MM.1S (cell line): Measurements from ENCODE around the gene LRRC8D.
"Not testable (repeated sequence)": the region's sequence is repeated elsewhere in the genome, so short reads cannot be mapped to it uniquely, and the experiment has no call there.

Experiments used
- CTCF ChIP-seq: fragments of 300-600 bp; sonication (generic); IDR thresholded peaks from 2 replicates; pipeline ENCODE4 v1.5.1; 2016; ENCODE audit warnings: antibody characterized with exemption, low read length, mixed read lengths
- EZH2phosphoT487 ChIP-seq: fragments of 300-600 bp; sonication (generic); IDR thresholded peaks from 2 replicates; pipeline ENCODE4 v1.6.1; 2018; ENCODE audit warnings: antibody characterized with exemption, low read length

- not testable (repeated sequence) for TF ChIP-seq EZH2phosphoT487, CTCF
Measured at GRCh38 chr1:89776104-89776503, 44.7 kb upstream of the LRRC8D start.
